Epithelial cell of esophagus (primary cell): ENCODE measurements around the gene EXD1.

Source experiments
- DNase-seq: peaks from one replicate; pipeline ENCODE4 v3.0.0; 2010; ENCODE audit warnings: low read depth
- H3K4me3 ChIP-seq: 2 replicates; pipeline ENCODE4 v1.5.1; 2011; ENCODE audit warnings: mild to moderate bottlenecking, low read length, control low read depth
- CTCF ChIP-seq: IDR thresholded peaks from 2 replicates; pipeline ENCODE4 v1.5.1; 2011; ENCODE audit warnings: low read depth, mild to moderate bottlenecking, low read length, control low read depth, inconsistent platforms; ENCODE audit not compliant: insufficient read depth; ENCODE audit errors: missing control alignments

Gene EXD1

DNA sequence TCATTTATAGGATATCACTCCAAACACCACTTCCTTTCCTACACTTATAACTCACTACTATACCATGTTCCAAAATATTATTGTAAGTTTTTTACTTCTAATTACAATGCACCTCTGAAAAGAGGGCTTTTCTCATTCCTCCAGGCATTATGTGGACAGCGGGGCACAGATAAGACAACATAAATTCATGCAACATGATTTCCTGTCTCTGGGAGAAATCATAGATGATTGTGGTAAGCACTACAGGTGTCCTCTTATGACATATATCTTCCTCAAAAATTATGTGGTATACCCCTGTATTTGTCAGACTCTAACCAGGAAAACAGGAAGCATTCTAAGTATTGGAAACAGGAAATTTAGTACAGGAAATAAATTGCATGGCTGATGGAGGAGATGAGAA is 68.8 kb downstream of the EXD1 start:
- no peak overlapping the region for H3K4me3 ChIP-seq
- no peak for TF ChIP-seq CTCF
- no peak for DNase-seq

- no peak overlapping the region for H3K4me3 ChIP-seq
- no peak for TF ChIP-seq CTCF
- DNase-seq: peak; percentile 15
These were observed 69.2 kb downstream of the EXD1 start for GRCh38 chr15:41161336-41161735.

DNA sequence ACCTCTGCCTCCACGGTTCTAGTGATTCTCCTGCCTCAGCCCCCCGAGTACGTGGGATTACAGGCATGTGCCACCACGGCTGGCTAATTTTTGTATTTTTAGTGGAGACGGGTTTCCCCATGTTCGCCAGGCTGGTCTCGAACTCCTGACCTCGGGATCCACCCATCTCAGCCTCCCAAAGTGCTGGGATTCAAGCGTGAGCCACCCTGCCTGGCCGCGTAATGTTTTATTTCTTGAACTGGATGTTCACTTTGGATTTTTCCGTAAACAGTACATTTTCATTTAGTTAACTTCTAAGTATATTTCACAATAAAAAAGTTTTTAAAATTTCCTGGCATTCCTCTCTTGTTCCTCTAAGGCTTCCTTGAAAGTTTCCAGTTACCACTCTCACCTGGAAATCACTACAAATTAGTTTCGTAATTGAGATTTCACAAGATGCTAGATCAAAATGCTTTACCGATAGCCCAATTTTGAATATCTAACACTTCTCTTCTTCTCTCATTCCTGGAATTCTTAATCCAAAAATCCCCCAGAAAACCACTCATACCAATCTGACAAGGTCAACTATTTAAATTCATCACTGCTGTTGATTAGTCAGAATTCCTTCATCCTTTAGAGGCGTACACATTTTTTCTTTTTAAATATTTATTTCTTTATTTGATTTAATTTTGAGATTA is 69.8 kb downstream of the EXD1 start:
- no peak overlapping the region for H3K4me3 ChIP-seq
- no peak for TF ChIP-seq CTCF
- DNase-seq: peak; percentile 4

DNA sequence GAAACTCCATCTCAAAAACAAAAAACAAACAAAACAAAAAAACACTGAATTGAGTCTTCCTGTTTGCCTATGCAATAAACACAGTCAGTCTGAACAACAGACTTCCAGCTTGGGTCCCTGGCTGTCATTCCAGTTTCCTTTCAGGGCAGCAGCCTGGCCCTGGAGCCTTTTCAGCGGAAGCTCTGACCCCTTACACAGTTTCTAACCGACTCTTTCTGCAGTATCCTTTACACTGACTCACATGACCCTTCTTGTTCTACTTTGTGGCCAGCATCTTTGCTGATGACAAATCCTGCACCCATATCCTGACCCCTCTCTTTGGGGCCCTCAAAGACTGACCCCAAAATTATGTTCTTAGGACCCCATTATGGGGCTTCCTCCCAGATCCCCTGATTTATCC is 76.1 kb downstream of the EXD1 start:
- H3K4me3 ChIP-seq: no peak overlapping the region
- no peak for DNase-seq
- no peak for TF ChIP-seq CTCF

DNA sequence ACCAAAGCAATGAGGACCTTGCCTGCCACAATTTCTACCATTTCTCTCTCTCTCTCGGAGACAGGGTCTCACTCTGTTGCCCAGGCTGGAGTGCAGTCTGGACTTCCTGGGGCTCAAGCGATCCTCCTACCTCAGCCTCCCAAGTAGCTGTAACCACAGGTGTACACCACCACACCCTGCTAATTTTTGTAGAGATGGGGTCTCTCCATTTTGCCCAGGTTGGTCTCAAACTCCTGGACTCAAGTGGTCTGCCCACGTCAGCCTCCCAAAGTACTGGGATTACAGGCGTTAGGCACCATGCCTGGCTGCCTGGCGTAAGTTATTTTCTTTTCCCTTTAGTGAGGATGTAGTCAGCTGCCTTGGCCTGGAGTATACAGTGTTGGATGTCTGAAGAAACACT is 76.8 kb downstream of the EXD1 start:
- no peak overlapping the region for H3K4me3 ChIP-seq
- no peak for DNase-seq
- TF ChIP-seq CTCF: no peak

GRCh38 chr15:41151451-41152005 is 79.0 kb downstream of the EXD1 start:
- no peak for DNase-seq
- TF ChIP-seq CTCF: no peak
- no peak overlapping the region for H3K4me3 ChIP-seq

- H3K4me3 ChIP-seq: no peak overlapping the region
- TF ChIP-seq CTCF: no peak
- DNase-seq: no peak
These were observed 80.3 kb downstream of the EXD1 start for GRCh38 chr15:41150279-41150678.
